Stomach (tissue), 19 donors: ENCODE measurements around the gene AMELX. TPM values are rescaled to one million over a fixed set of nuclear protein-coding genes. Genes with fewer than 3 reads are reported as not detected.
A peak's percentile ranks its signal among the peaks of the same experiment; 100 is the strongest.

Experiments
- DNase-seq, 2 donors: peaks; one replicate each; pipeline versions ENCODE4 v3.0.0 to v3.0.0-alpha.2; 2013 to 2019
- H3K27ac ChIP-seq, 5 donors: fragments of 200-600 bp in 4 of 5; sonication (generic) in 4 of 5; one replicate each; pipeline ENCODE4 v1.5.1; 2013 to 2019; ENCODE audit warnings: mild to moderate bottlenecking in 1 of 5, moderate library complexity in 1 of 5
- H3K27me3 ChIP-seq, 3 donors: fragments of 200-600 bp; sonication (generic); one replicate each; pipeline ENCODE4 v1.5.1; 2017 to 2019; ENCODE audit warnings: mixed run types in 1 of 3
- H3K36me3 ChIP-seq, 4 donors: fragments of 200-600 bp; sonication (generic); 1 replicate in 3 of 4; 2 replicates in 1 of 4; pipeline ENCODE4 v1.5.1; 2016 to 2019
- H3K4me1 ChIP-seq, 4 donors: fragments of 200-600 bp; sonication (generic); one replicate each; pipeline ENCODE4 v1.5.1; 2016 to 2019
- H3K4me3 ChIP-seq, 4 donors: fragments of 200-600 bp; sonication (generic) in 3 of 4; one replicate each; pipeline ENCODE4 v1.5.1; 2016 to 2019; ENCODE audit warnings: mild to moderate bottlenecking in 1 of 4
- H3K9me3 ChIP-seq, 4 donors: fragments of 200-600 bp; sonication (generic); one replicate each; pipeline ENCODE4 v1.5.1; 2016 to 2019
- EP300 ChIP-seq: sonication (generic); formaldehyde crosslinking; IDR thresholded peaks from one replicate; pipeline ENCODE4 v1.6.1; 2017; ENCODE audit warnings: antibody characterized with exemption
- POLR2A ChIP-seq, 4 donors: fragments of 450-650 bp; IDR thresholded peaks; one replicate each; pipeline ENCODE4 v1.6.1; 2016; ENCODE audit warnings: antibody characterized with exemption in 4 of 4, control low read depth in 2 of 4, mild to moderate bottlenecking in 1 of 4, moderate library complexity in 1 of 4
- POLR2AphosphoS5 ChIP-seq, 3 donors: sonication (generic); formaldehyde crosslinking; IDR thresholded peaks; one replicate each; pipeline ENCODE4 v1.6.1; 2016; ENCODE audit warnings: antibody characterized with exemption in 3 of 3
- WGBS, 5 donors: extraction: QIAGEN DNeasy Blood & Tissue Kit in 3 of 5; methylation state at CpG; one replicate each; pipeline versions ENCODE4 v1.1.5 to v1.1.7; 2013 to 2018; 5-methylcytosine and 5-hydroxymethylcytosine counted together
- intact Hi-C: fragments of 100-400 bp; cut with DNase I; formaldehyde crosslinking; loops from one replicate; pipeline ENCODE4 v1.15.1; 2023; ENCODE audit warnings: low total_unique reads
- long read RNA-seq, 10 donors: transcript quantifications; one replicate each; lab custom pipeline, GENCODE V29; 2026
- polyA plus RNA-seq, 3 donors: library from polyadenylated mRNA; stranded (reverse); fragments of 200-250 nt; gene quantifications; one replicate each; pipeline ENCODE4 v1.2.3, GENCODE V29; 2013
- total RNA-seq, 5 donors: library from RNA; depleted of rRNA; stranded (reverse); fragments of >200 nt; gene quantifications; one replicate each; pipeline versions ENCODE4 v1.1.0 to v1.2.3, GENCODE V29; 2014 to 2016
- TF ChIP-seq, protein P1 (sequence below), 7 experiments: fragments of 450-650 bp in 4 of 7; fragments of 200-600 bp in 3 of 7; sonication (generic) in 3 of 7; IDR thresholded peaks; one replicate each; pipeline ENCODE4 v1.5.1; 2016 to 2019; ENCODE audit warnings: antibody characterized with exemption in 7 of 7, control low read depth in 2 of 7, mild to moderate bottlenecking in 1 of 7
- donor health status: healthy with polysubstance abuse.
- donor health status: Bipolar disorder and iron deficiency.
- donor health status: healthy.

AMELX gene
- total RNA-seq (not detected), polyA plus RNA-seq (not detected)
- long read RNA-seq, donor 1: 0 reads
- long read RNA-seq, donor 2: 0 reads
- long read RNA-seq, donor 3: 0 reads
- long read RNA-seq, donor 4: 0 reads
- long read RNA-seq, donor 5: 0 reads
- long read RNA-seq, donor 6: 0 reads
- long read RNA-seq, donor 7: 0 reads
- long read RNA-seq, donor 8: 0 reads
- long read RNA-seq, donor 9: 0 reads
- long read RNA-seq, donor 10: 0 reads

DNA sequence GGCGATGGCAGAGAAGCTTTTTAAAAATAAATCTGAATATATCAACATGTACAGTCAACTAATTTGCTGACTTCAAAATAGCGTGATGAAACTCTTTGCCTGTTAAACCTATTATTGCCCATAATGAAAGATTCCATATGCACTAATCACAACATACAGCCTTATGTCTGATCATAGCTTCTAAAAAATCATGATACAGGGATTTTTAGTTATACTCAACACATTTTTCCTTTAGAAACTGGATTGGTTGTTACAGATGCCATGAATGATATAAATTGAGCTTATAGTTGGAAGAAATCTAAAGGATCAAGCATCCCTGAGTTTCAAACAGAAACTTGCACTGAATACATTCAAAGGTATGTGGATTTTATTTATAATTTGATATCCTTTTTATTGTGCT, at the start of gene AMELX:
TSS of gene AMELX (plus strand) at position 301 of the 400 bp plus-strand sequence. CDS start 1,376 bp downstream, outside the sequence.
- H3K4me1 ChIP-seq: no peaks in the 10 kb centered on the region
- DNase-seq: no peak
- H3K27me3 ChIP-seq: peaks cover 0 to 4% (median 0%) of the 10 kb centered on the region in 3 donors
- TF ChIP-seq POLR2AphosphoS5 (IDR thresholded peaks at IDR 0.05): no peak
- TF ChIP-seq, protein P1, sequence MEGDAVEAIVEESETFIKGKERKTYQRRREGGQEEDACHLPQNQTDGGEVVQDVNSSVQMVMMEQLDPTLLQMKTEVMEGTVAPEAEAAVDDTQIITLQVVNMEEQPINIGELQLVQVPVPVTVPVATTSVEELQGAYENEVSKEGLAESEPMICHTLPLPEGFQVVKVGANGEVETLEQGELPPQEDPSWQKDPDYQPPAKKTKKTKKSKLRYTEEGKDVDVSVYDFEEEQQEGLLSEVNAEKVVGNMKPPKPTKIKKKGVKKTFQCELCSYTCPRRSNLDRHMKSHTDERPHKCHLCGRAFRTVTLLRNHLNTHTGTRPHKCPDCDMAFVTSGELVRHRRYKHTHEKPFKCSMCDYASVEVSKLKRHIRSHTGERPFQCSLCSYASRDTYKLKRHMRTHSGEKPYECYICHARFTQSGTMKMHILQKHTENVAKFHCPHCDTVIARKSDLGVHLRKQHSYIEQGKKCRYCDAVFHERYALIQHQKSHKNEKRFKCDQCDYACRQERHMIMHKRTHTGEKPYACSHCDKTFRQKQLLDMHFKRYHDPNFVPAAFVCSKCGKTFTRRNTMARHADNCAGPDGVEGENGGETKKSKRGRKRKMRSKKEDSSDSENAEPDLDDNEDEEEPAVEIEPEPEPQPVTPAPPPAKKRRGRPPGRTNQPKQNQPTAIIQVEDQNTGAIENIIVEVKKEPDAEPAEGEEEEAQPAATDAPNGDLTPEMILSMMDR (IDR thresholded peaks at IDR 0.05): no peak
- no peak for TF ChIP-seq POLR2A (IDR thresholded peaks at IDR 0.05)
- no peak for TF ChIP-seq EP300
- no peaks in the 10 kb centered on the region for H3K36me3 ChIP-seq
- H3K4me3 ChIP-seq: no peak within 1 kb of the TSS
- whole genome bisulfite sequencing, 5 donors: 62 to 95% (median 84%) methylated on average over 2 of the region's 2 CpGs
- no peak within 1 kb of the TSS for H3K27ac ChIP-seq
- no peaks in the 10 kb centered on the region for H3K9me3 ChIP-seq
- intact Hi-C loops: no loop called here

DNA sequence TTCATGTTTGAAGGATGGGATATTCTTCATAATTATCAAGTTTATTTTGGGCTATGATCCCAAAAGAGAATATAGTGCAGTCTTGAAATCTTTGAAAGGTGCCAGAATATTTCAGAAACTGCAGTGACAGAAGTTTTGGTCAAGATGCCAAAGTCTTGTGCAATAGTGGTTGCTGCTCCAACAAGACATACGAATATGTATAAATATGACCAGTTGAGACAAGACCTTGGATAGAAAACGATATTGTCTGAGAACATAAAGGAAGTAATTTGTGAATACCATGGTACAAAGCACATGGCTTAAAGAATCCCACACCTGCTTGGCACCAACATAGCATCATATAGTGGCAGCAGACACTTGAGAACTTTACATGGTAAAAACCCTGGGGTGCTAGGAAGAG, 48.6 kb upstream of the AMELX start:
- WGBS, 5 donors: 32 to 65% (median 52%) methylated on average over 2 of the region's 2 CpGs
- Histone ChIP-seq H3K9me3 (no peaks in the 10 kb centered on the region), H3K4me1 (peaks cover 0 to 12% (median 2%) of the 10 kb centered on the region in 4 donors), H3K4me3 (no peak overlapping the region), H3K36me3 (no peaks in the 10 kb centered on the region), H3K27me3 (no peaks in the 10 kb centered on the region), H3K27ac (no peak overlapping the region)
- intact Hi-C loops: no loop called here
- peak in 1 of 2 donors; percentile 50 for DNase-seq
- TF ChIP-seq POLR2A (IDR thresholded peaks at IDR 0.05): no peak
- no peak for TF ChIP-seq POLR2AphosphoS5 (IDR thresholded peaks at IDR 0.05)
- TF ChIP-seq, protein P1 (IDR thresholded peaks at IDR 0.05): no peak

DNA sequence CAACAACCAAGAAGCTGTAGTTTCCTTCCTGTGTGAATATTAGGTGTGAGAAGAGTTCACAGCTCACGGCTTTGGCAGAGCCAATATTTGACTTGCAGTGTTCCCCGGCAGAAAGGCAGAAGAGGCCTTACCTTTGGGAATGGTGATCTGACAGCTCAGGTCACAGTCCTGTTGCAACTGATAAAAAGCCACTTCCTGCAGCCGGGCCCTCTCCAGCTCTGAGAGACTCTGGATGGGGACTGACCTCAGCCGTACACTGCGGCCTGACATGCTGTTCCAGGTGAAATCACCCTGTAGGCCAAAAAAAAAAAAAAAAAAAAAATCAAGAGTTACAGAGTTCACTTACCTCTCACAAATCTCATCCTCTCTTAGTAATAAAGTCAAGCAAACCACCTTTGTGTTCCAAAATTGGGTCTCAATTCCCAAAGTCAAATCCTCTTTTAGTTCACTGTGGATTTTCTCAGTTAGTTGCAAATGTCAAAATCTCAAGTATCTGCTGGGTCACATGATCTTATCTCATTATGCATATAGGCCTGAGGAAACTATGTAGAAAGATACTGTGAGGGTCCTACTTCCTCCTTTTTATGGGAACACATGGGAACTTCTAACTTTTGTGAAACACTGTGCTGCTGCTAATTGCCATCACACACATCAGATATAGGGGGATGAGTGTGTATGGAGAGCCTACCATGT, 38.6 kb upstream of the AMELX start:
- no peak overlapping the region for H3K27ac ChIP-seq
- intact Hi-C loops: no loop called here
- H3K4me1 ChIP-seq: peaks cover 0 to 4% (median 0%) of the 10 kb centered on the region in 4 donors
- TF ChIP-seq, protein P1 (IDR thresholded peaks at IDR 0.05): no peak
- TF ChIP-seq POLR2AphosphoS5 (IDR thresholded peaks at IDR 0.05) (no peak), POLR2A (IDR thresholded peaks at IDR 0.05) (no peak), EP300 (no peak)
- peak; percentile 12 to 25 for DNase-seq
- no peaks in the 10 kb centered on the region for H3K36me3 ChIP-seq
- 51 to 75% (median 62%) methylated on average over 5 of the region's 5 CpGs for WGBS, 5 donors
- peaks cover 0 to 3% (median 0%) of the 10 kb centered on the region in 4 donors for H3K9me3 ChIP-seq
- H3K27me3 ChIP-seq: no peaks in the 10 kb centered on the region
- no peak overlapping the region for H3K4me3 ChIP-seq

DNA sequence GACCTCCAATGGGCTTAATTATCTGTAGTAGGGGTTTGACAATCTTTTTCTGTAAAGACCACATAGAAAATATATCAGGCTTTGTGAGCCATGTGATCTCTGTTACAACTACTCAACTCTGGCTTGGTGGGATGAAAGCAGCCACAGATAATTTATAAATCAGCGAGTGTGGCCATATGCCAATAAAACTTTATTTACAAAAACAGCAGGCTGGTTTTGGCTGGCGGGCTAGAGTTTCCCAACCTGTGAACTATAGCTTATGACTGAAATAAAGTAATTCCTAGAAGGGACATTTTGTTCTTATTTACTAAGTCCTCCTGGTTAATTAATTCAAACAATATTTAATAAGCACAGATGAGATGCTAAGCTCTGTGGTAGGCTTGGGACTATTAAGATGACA, 35.9 kb upstream of the AMELX start:
- no peak for DNase-seq
- Histone ChIP-seq H3K4me1 (peaks cover 0 to 4% (median 0%) of the 10 kb centered on the region in 4 donors), H3K27ac (no peak overlapping the region), H3K9me3 (no peaks in the 10 kb centered on the region), H3K27me3 (no peaks in the 10 kb centered on the region), H3K4me3 (no peak overlapping the region), H3K36me3 (no peaks in the 10 kb centered on the region)
- WGBS, 5 donors: 59 to 91% (median 82%) methylated on average over 2 of the region's 2 CpGs
- intact Hi-C loops: no loop called here
- TF ChIP-seq, protein P1 (IDR thresholded peaks at IDR 0.05): no peak
- no peak for TF ChIP-seq EP300
- TF ChIP-seq POLR2AphosphoS5 (IDR thresholded peaks at IDR 0.05): no peak
- TF ChIP-seq POLR2A (IDR thresholded peaks at IDR 0.05): no peak
